Neural progenitor cell (in vitro differentiated cells): ENCODE measurements around the gene GRIP1.

Experiments used
- CTCF ChIP-seq: fragments of 200-600 bp; sonication (generic); IDR thresholded peaks from 2 replicates; pipeline ENCODE4 v1.5.1; 2017; ENCODE audit warnings: antibody characterized with exemption, mild to moderate bottlenecking
- EZH2 ChIP-seq: fragments of 200-600 bp; sonication (generic); IDR thresholded peaks from 2 replicates; pipeline ENCODE4 v1.6.1; 2017; ENCODE audit warnings: antibody characterized with exemption, mild to moderate bottlenecking, moderate library complexity
- EZH2phosphoT487 ChIP-seq: fragments of 200-600 bp; sonication (generic); IDR thresholded peaks from 2 replicates; pipeline ENCODE4 v1.6.1; 2017; ENCODE audit warnings: antibody characterized with exemption

GRCh38 chr12:66337381-66338010 is 341.4 kb downstream of the GRIP1 start:
- no peak for TF ChIP-seq CTCF
- no peak for TF ChIP-seq EZH2phosphoT487
- TF ChIP-seq EZH2, result no peak
